ENCODE measurements around the gene MED17.

GRCh38 chr11:93801366-93801765, 17.3 kb downstream of the MED17 start:
- TF ChIP-seq ZNF274 (IDR thresholded peaks at IDR 0.05; ENCODE audit: low read depth, low read length) (no peak), SUZ12 (IDR thresholded peaks at IDR 0.05; ENCODE audit: extremely low read depth, insufficient read depth, insufficient read length) (no peak), YY1 (IDR thresholded peaks at IDR 0.05; ENCODE audit: insufficient read depth, insufficient read length) (no peak)
